CD4-positive, alpha-beta T cell (primary cell): ENCODE results near the gene IGFL3. TPM values are rescaled to one million over a fixed set of nuclear protein-coding genes. Genes with fewer than 3 reads are reported as not detected.

ENCODE experiments used
- ATAC-seq: fragments of 200-7000 bp; cut with Tn5 transposase; one replicate; pipeline ENCODE4 v1.10.0; 2022; ENCODE audit warnings: mild to moderate bottlenecking; ENCODE audit not compliant: poor library complexity
- CTCF ChIA-PET: fragments of 350-600 bp; sonication (Branson Sonifier 250); formaldehyde crosslinking; loops from one replicate; lab custom pipeline; 2021; ENCODE audit warnings: antibody characterized with exemption, inconsistent platforms; lab: Charles Lee
- POLR2A ChIA-PET: fragments of 350-600 bp; sonication (Branson Sonifier 250); formaldehyde crosslinking; loops from one replicate; lab custom pipeline; 2021; ENCODE audit warnings: antibody characterized with exemption, inconsistent platforms; lab: Charles Lee
- DNase-seq, 14 experiments: peaks; one replicate each; pipeline ENCODE4 v3.0.0-alpha.2; 2013 to 2020; ENCODE audit warnings: mixed read lengths in 2 of 14
- H3K27ac ChIP-seq, 2 donors: one replicate each; pipeline versions ENCODE4 v1.5.1 to v1.7.0; 2013; ENCODE audit warnings: low read length in 2 of 2, low read depth in 1 of 2, mild to moderate bottlenecking in 1 of 2
- H3K27me3 ChIP-seq, 2 experiments: 1 replicate in 1 of 2; 2 replicates in 1 of 2; pipeline versions ENCODE4 v1.6.1 to v1.7.0; 2013; ENCODE audit warnings: low read length in 2 of 2, control low read depth in 1 of 2, mild to moderate bottlenecking in 1 of 2, moderate library complexity in 1 of 2; ENCODE audit not compliant: insufficient read depth in 2 of 2, control insufficient read depth in 1 of 2
- H3K36me3 ChIP-seq: one replicate; pipeline ENCODE4 v1.6.1; 2013; ENCODE audit warnings: low read length, control low read depth; ENCODE audit not compliant: insufficient read depth
- H3K4me1 ChIP-seq: one replicate; pipeline ENCODE4 v1.6.1; 2013; ENCODE audit warnings: low read length, control low read depth; ENCODE audit not compliant: insufficient read depth
- H3K4me3 ChIP-seq: one replicate; pipeline ENCODE4 v1.5.1; 2013; ENCODE audit warnings: mild to moderate bottlenecking, low read length, moderate library complexity
- H3K9me3 ChIP-seq, 2 experiments: 1 replicate in 1 of 2; 2 replicates in 1 of 2; pipeline versions ENCODE4 v1.6.1 to v1.7.0; 2013; ENCODE audit warnings: low read length in 2 of 2, mild to moderate bottlenecking in 2 of 2, control low read depth in 1 of 2, moderate library complexity in 1 of 2; ENCODE audit not compliant: control insufficient read depth in 1 of 2, insufficient read depth in 1 of 2
- H3K27ac Mint-ChIP-seq: one replicate; pipeline ENCODE4 v1.8.0; 2020; ENCODE audit warnings: mixed read lengths
- H3K27me3 Mint-ChIP-seq: one replicate; pipeline ENCODE4 v1.8.0; 2021; ENCODE audit warnings: mixed read lengths
- H3K36me3 Mint-ChIP-seq: one replicate; pipeline ENCODE4 v1.8.0; 2021; ENCODE audit warnings: low read depth, mixed read lengths
- H3K4me1 Mint-ChIP-seq: one replicate; pipeline ENCODE4 v1.8.0; 2021; ENCODE audit warnings: low read depth, mixed read lengths
- H3K4me3 Mint-ChIP-seq: one replicate; pipeline ENCODE4 v1.8.0; 2020; ENCODE audit warnings: mild to moderate bottlenecking, mixed read lengths
- H3K9me3 Mint-ChIP-seq: one replicate; pipeline ENCODE4 v1.8.0; 2020; ENCODE audit warnings: mixed read lengths
- intact Hi-C, 2 experiments: fragments of 100-400 bp; cut with DNase I in 1 of 2; cut with micrococcal nuclease in 1 of 2; formaldehyde crosslinking; loops; one replicate each; pipeline versions ENCODE4 v1.15.1 to v1.9.0; 2023 to 2025; cut with DNase I, micrococcal nuclease
- total RNA-seq, 174 experiments: library from RNA in 2 of 174; stranded (reverse) in 2 of 174; gene quantifications; one replicate each; pipeline ENCODE4 v1.2.3 and lab custom pipeline; 2021 to 2026
- TF ChIP-seq, protein P1 (sequence below): fragments of 200-600 bp; IDR thresholded peaks from one replicate; pipeline ENCODE4 v1.8.0; 2022; ENCODE audit warnings: antibody characterized with exemption, mild to moderate bottlenecking

The IGFL3 gene
- total RNA-seq, 2 experiments from 2014 or later: not detected

DNA sequence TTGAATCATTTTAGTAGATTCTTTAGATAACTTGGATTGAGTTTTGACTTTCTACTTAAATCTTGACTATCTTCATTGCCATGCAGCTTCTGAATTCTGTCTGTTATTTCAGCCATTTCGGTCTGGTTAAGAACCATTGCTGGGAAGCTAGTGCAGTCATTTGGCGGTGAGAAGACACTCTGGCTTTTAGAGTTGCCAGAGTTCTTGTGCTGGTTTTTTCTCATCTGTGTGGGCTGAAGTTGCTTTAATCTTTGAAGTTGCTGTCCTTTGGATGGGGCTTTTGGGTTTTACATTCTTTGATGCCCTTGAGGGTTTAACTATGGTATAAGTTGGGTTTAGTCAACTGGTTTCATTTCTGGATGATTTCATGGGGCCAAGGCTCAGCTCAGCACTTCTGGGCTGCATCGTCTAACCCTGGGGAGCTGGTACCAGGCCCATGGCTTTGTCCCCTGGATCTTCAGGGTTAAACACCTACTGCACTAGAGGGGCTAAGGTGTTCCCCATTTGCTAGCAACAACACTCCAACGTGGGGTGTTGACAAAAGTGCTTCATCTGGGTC, 13.5 kb upstream of the IGFL3 start:
- no peak for ATAC-seq
- Mint-ChIP-seq H3K4me3 (no peak overlapping the region), H3K27ac (no peak overlapping the region), H3K4me1 (no peaks in the 10 kb centered on the region), H3K27me3 (peaks cover 64% of the 10 kb centered on the region), H3K36me3 (no peaks in the 10 kb centered on the region), H3K9me3 (no peaks in the 10 kb centered on the region)
- H3K27me3 ChIP-seq: peaks cover 2 to 6% of the 10 kb centered on the region in 2 experiments
- intact Hi-C loops: no loop called here
- H3K4me3 ChIP-seq: no peak overlapping the region
- no peak for DNase-seq
- no peaks in the 10 kb centered on the region for H3K36me3 ChIP-seq
- H3K27ac ChIP-seq: no peak overlapping the region
- TF ChIP-seq, protein P1, sequence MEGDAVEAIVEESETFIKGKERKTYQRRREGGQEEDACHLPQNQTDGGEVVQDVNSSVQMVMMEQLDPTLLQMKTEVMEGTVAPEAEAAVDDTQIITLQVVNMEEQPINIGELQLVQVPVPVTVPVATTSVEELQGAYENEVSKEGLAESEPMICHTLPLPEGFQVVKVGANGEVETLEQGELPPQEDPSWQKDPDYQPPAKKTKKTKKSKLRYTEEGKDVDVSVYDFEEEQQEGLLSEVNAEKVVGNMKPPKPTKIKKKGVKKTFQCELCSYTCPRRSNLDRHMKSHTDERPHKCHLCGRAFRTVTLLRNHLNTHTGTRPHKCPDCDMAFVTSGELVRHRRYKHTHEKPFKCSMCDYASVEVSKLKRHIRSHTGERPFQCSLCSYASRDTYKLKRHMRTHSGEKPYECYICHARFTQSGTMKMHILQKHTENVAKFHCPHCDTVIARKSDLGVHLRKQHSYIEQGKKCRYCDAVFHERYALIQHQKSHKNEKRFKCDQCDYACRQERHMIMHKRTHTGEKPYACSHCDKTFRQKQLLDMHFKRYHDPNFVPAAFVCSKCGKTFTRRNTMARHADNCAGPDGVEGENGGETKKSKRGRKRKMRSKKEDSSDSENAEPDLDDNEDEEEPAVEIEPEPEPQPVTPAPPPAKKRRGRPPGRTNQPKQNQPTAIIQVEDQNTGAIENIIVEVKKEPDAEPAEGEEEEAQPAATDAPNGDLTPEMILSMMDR: no peak
- H3K4me1 ChIP-seq: no peaks in the 10 kb centered on the region
- no peaks in the 10 kb centered on the region for H3K9me3 ChIP-seq
- ChIA-PET CTCF (no interaction called here), POLR2A (no interaction called here)

DNA sequence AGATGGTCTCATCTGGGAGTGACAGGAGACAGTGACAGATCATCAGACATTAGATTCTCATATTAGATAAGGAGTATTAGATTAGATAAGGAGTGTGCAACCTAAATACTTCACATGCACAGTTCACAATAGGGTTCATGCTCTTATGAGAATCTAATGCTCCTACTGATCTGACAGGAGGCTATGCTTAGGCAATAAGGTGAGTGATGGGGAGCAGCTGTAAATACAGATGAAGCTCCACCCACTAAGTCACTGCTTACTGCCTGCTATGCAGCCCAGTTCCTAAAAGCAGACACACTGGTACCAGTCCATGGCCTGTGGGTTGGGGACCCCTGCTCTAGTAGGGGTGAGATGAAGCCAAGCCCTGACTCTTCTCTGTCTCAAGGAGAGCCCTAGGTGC, 10.0 kb upstream of the IGFL3 start:
- Histone ChIP-seq H3K4me3 (no peak overlapping the region), H3K9me3 (no peaks in the 10 kb centered on the region), H3K4me1 (no peaks in the 10 kb centered on the region), H3K27ac (no peak overlapping the region), H3K27me3 (peaks cover 4 to 16% of the 10 kb centered on the region in 2 experiments), H3K36me3 (no peaks in the 10 kb centered on the region)
- CTCF ChIA-PET: interaction anchor here (0.6 kb wide), 1 partner anchor 41 kb away, joined by 3 read pairs; no protein-coding TSS in a partner anchor
- TF ChIP-seq, protein P1: no peak
- intact Hi-C loops: no loop called here
- ATAC-seq (no peak), DNase-seq (no peak)
- Mint-ChIP-seq H3K27me3 (peaks cover 78% of the 10 kb centered on the region), H3K36me3 (no peaks in the 10 kb centered on the region), H3K27ac (no peak overlapping the region), H3K4me3 (no peak overlapping the region), H3K4me1 (no peaks in the 10 kb centered on the region), H3K9me3 (no peaks in the 10 kb centered on the region)
- POLR2A ChIA-PET: no interaction called here

DNA sequence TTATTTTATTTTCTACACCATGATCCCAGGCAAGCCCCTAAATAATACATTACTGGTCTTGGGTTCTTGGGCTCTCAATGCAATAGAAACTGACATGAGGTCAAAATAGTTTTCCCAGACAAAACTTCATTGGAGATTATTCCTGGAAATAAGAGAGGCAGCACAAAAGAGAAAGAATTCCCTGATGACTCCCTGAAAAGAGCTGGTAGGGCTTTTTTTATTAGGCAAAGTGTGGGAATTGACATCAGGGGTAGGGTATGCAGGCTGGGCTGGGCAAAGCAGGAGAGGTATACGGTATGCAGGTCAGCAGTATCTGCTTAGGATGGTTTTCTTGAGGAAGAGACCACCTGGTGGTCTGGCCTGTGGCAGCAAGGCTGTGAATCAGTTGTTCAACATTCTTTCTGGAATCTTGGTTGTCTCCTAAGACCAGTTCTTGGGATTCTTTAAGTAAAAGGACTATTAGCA, 9.3 kb upstream of the IGFL3 start:
- Mint-ChIP-seq H3K9me3 (no peaks in the 10 kb centered on the region), H3K36me3 (no peaks in the 10 kb centered on the region), H3K27me3 (peaks cover 85% of the 10 kb centered on the region), H3K27ac (no peak overlapping the region), H3K4me1 (no peaks in the 10 kb centered on the region), H3K4me3 (no peak overlapping the region)
- DNase-seq: no peak
- Histone ChIP-seq H3K4me1 (no peaks in the 10 kb centered on the region), H3K9me3 (no peaks in the 10 kb centered on the region), H3K27me3 (peaks cover 4 to 21% of the 10 kb centered on the region in 2 experiments), H3K4me3 (no peak overlapping the region), H3K27ac (no peak overlapping the region), H3K36me3 (no peaks in the 10 kb centered on the region)
- ChIA-PET CTCF (no interaction called here), POLR2A (no interaction called here)
- intact Hi-C loops: no loop called here
- no peak for ATAC-seq
- TF ChIP-seq, protein P1: no peak
